Activated naive CD8-positive, alpha-beta T cell (primary cell): ENCODE measurements around the gene SBK2.

Source experiments
- H3K27ac Mint-ChIP-seq: one replicate; pipeline ENCODE4 v1.8.0; 2021; ENCODE audit warnings: mixed read lengths
- H3K27me3 Mint-ChIP-seq: one replicate; pipeline ENCODE4 v1.8.0; 2021; ENCODE audit warnings: mixed read lengths
- H3K36me3 Mint-ChIP-seq: one replicate; pipeline ENCODE4 v1.8.0; 2021; ENCODE audit warnings: mixed read lengths
- H3K4me1 Mint-ChIP-seq: one replicate; pipeline ENCODE4 v1.8.0; 2021; ENCODE audit warnings: low read depth, mixed read lengths
- H3K4me3 Mint-ChIP-seq: one replicate; pipeline ENCODE4 v1.8.0; 2021; ENCODE audit warnings: mild to moderate bottlenecking, mixed read lengths
- H3K9me3 Mint-ChIP-seq: one replicate; pipeline ENCODE4 v1.8.0; 2021; ENCODE audit warnings: low read depth, mixed read lengths

SBK2 gene

DNA sequence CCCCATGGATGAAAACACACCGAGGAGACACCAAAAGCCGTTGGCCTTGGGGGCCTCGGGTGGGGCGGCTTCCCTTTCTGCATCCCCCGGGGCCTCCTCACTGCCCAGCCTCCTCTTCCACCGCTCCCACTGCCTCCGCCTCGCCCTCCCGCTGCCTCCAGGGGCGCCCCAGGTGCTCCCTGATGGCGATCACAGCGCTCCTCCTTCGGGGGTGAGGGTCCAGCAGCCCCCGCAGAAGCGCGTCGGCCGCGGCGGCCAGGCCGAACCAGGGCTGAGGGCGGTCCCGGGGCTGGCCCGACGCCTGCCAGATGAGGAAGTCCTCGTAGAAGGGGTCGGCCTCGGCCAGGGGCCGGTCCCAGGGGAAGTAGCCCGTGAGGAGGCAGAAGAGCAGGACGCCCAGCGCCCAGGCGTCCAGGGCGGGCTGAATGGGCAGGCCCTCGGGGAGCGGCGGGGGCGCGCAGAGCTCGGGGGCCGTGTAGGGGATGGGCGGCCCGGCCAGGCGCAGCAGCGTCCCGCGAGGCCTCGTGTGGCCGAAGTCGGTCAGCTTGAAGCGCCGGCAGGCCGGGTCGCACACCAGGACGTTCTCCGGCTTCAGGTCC lies 7.2 kb downstream of the SBK2 start:
- no peak overlapping the region for H3K27ac Mint-ChIP-seq
- H3K27me3 Mint-ChIP-seq: peaks cover 1% of the 10 kb centered on the region
- no peaks in the 10 kb centered on the region for H3K36me3 Mint-ChIP-seq
- H3K4me1 Mint-ChIP-seq: no peaks in the 10 kb centered on the region
- H3K4me3 Mint-ChIP-seq: no peak overlapping the region
- no peaks in the 10 kb centered on the region for H3K9me3 Mint-ChIP-seq

DNA sequence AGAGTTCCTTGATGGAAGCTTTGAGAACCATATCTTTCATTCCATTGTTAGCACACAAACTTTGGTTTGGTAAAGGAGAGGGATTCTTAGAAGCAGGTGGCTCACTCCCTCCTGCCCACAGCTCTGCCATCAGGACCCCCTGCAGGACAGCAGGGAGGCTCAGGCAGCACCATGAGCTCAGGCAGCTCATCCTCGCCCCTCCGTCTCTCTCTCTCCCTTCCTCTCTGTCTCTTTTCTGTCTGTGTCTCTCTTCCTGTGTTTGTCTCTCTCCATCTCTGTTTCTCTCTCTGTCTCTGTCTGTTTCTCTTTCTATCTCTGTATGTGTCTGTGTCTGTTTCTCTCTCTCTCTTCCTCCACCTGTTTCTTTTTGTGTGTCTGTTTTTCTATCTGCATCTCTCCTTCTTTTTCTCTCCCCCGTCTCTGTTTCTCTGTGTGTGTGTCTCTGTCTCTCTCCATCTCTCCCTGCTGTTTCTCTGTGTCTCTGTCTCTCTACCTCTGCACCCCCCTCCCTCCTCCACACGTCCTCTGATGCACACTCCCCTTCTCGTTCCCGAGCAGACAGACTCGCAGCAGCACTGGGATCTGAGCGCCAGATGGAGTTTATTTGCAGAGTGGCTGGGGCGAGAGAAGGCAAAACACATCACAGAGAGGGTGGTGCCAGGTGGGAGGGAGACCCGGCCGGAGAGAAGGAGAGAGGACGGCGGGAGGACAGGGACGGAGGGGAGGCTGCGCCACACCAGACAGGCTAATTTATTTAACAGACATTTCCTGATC lies 8.7 kb downstream of the SBK2 start:
- Mint-ChIP-seq H3K27me3 (peaks cover 4% of the 10 kb centered on the region), H3K4me3 (no peak overlapping the region), H3K36me3 (no peaks in the 10 kb centered on the region), H3K9me3 (no peaks in the 10 kb centered on the region), H3K4me1 (no peaks in the 10 kb centered on the region), H3K27ac (no peak overlapping the region)

DNA sequence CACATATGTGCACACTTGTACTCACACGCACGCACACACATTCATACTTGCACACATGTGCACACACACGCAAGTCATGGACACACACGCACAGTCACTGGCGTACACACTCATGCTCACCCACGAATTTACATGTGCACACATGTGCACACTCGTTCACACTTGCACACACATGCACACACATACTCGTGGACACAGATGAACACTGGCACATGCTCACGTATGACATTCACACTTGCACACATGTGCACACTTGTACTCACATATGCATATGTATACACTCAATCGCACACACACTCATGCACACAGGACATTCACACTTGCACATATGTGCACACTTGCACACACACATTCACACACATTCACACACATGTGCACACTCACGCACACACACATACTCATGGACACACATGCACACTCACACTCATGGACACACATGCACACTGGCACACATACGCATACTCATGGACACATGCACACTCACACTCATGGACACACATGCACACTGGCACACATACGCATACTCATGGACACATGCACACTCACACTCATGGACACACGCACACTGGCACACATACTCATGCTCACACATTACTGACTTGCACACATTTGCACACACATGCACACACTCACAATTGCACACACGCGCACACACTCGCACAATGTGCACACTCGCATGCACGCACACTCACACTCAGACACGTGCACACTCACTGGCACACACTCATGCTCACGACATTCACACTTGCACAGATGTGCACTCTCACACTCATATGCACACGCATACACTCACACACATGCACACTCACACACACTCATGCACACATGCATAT lies 9.5 kb downstream of the SBK2 start:
- Mint-ChIP-seq H3K4me3 (no peak overlapping the region), H3K4me1 (no peaks in the 10 kb centered on the region), H3K36me3 (no peaks in the 10 kb centered on the region), H3K27me3 (peaks cover 4% of the 10 kb centered on the region), H3K27ac (no peak overlapping the region), H3K9me3 (no peaks in the 10 kb centered on the region)

DNA sequence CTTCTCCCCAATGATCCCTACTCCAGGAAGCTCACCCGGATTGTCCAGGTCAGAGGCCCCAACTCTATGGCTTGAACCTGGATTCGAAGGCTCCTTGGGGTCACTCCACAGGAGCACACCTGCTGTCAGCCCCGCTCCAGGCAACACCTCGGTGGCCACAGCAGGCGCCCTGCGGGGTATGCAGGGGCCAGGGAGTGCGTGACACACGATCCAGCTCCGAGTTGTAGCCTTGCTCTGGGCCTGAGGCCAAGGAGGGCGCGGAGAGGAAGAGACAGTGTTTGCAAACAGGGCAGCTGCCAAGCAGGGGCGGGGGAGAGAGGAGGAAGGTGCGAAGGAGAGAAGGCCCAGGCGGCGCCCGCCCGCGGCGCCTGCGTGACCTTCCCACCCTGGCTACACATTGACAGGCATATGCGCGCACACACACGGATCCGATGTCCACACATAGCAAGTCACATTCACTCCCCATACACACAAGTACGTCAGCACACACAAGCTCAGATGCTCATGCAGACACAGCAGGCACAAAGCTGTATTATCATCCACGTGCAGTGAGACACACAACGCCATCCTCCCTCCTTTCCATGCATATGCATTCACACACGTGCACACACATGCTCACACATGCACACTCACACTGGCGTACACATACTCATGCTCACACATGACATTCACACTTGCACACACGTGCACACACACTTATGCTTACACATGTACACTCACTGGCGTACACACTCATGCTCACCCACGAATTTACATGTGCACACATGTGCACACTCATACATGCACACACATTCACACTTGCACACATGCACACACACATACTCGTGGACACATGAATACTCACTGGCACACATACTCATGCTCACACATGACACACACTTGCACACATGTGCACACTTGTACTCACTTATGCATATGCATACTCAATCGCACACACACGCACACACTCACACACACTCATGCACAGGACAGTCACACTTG lies 10.4 kb downstream of the SBK2 start:
- no peak overlapping the region for H3K27ac Mint-ChIP-seq
- no peaks in the 10 kb centered on the region for H3K9me3 Mint-ChIP-seq
- H3K4me1 Mint-ChIP-seq: no peaks in the 10 kb centered on the region
- no peaks in the 10 kb centered on the region for H3K36me3 Mint-ChIP-seq
- no peak overlapping the region for H3K4me3 Mint-ChIP-seq
- H3K27me3 Mint-ChIP-seq: peaks cover 4% of the 10 kb centered on the region

- Mint-ChIP-seq H3K9me3 (no peaks in the 10 kb centered on the region), H3K4me1 (no peaks in the 10 kb centered on the region), H3K27me3 (peaks cover 4% of the 10 kb centered on the region), H3K4me3 (no peak overlapping the region), H3K27ac (no peak overlapping the region), H3K36me3 (no peaks in the 10 kb centered on the region)
Observed at GRCh38 chr19:55525289-55526101, 11.4 kb downstream of the SBK2 start.

- H3K4me1 Mint-ChIP-seq: peaks cover 2% of the 10 kb centered on the region
- no peaks in the 10 kb centered on the region for H3K36me3 Mint-ChIP-seq
- no peaks in the 10 kb centered on the region for H3K9me3 Mint-ChIP-seq
- no peak overlapping the region for H3K27ac Mint-ChIP-seq
- H3K4me3 Mint-ChIP-seq: no peak overlapping the region
- H3K27me3 Mint-ChIP-seq: peaks cover 4% of the 10 kb centered on the region
Observed at GRCh38 chr19:55520691-55521292, 16.1 kb downstream of the SBK2 start.

DNA sequence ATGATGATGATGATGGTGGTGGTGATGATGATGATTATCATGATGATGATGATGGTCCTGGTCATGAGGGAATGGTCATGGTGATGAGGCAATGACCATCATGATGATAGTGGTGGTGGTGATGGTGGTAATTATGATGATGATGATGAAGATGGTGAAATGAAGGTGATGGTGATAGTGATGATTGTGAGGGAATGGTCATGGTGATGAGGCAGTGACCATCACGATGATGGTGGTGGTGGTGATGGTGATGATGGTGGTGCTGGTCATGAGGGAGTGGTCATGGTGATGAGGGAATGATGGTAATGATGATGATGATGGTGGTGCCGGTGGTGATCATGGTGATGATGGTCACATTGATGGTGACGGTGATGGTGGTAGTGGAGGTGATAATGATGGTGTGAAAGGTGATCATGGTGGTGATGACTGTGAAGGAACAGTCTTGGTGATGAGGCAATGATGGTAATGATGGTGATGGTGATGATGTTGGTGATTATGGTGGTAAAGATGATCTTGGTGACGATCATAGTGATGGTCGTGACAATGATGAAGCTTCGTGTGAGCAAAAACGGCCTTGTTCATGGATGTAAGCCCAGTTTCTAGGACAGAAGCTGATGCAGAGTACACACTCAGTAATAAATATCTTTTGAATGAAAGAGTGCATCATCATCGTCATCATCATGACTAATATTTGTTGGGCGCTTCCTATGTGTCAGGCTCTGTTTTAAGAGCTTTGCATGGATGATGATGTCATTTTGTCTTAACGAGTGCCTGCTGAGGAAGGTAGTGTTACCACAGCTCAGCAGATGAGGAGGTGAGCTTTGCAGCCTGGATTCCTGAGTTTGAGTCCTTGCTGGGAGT lies 17.3 kb downstream of the SBK2 start:
- no peak overlapping the region for H3K27ac Mint-ChIP-seq
- H3K4me3 Mint-ChIP-seq: no peak overlapping the region
- peaks cover 2% of the 10 kb centered on the region for H3K4me1 Mint-ChIP-seq
- H3K9me3 Mint-ChIP-seq: no peaks in the 10 kb centered on the region
- H3K27me3 Mint-ChIP-seq: peaks cover 2% of the 10 kb centered on the region
- no peaks in the 10 kb centered on the region for H3K36me3 Mint-ChIP-seq

- Mint-ChIP-seq H3K4me1 (peaks cover 2% of the 10 kb centered on the region), H3K27me3 (no peaks in the 10 kb centered on the region), H3K36me3 (no peaks in the 10 kb centered on the region), H3K9me3 (no peaks in the 10 kb centered on the region), H3K4me3 (peak overlapping the region; percentile 82), H3K27ac (peak overlapping the region; percentile 38)
Observed at GRCh38 chr19:55516878-55517620, 19.9 kb downstream of the SBK2 start.

DNA sequence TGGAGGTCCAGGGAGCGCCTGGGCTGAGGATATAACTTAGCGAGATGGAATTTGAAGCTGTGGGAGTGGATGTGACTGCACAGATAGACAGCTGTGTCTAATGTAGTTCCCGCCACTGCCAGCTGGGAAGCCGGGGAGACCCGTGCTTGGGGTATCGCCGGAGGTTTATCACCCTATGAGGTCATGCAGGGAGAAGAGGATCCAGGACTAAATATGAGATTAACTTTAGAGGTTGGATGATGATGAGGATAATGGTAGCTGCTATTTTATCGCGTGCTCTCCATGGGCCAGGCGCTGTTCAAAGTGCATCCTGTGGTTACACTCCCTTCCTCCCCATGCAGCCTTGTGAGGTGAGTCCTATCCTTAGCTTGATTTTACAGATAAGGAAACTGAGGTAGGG lies 28.8 kb downstream of the SBK2 start:
- no peaks in the 10 kb centered on the region for H3K36me3 Mint-ChIP-seq
- peaks cover 3% of the 10 kb centered on the region for H3K27me3 Mint-ChIP-seq
- H3K4me1 Mint-ChIP-seq: peaks cover 6% of the 10 kb centered on the region
- no peaks in the 10 kb centered on the region for H3K9me3 Mint-ChIP-seq
- H3K27ac Mint-ChIP-seq: no peak overlapping the region
- no peak overlapping the region for H3K4me3 Mint-ChIP-seq

- Mint-ChIP-seq H3K36me3 (no peaks in the 10 kb centered on the region), H3K9me3 (no peaks in the 10 kb centered on the region), H3K4me3 (no peak overlapping the region), H3K27me3 (no peaks in the 10 kb centered on the region), H3K27ac (no peak overlapping the region), H3K4me1 (peaks cover 15% of the 10 kb centered on the region)
Observed at GRCh38 chr19:55504981-55505380, 32.0 kb downstream of the SBK2 start.

DNA sequence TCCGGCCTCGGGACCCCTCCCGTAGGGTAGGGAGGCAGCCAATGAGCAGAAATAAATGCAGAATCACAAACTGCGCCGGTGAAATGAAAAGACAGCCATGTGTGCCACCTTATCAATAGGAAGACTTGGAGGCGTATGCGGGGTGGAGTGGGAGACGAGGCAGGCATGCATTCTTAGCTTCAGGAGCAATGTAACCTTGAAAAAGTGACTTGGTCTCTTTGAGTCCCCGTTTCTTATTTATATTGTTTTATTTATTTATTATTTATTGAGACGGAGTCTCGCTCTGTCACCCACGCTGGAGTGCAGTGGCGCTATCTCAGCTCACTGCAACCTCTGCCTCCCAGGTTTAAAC lies 32.7 kb downstream of the SBK2 start:
- Mint-ChIP-seq H3K36me3 (no peaks in the 10 kb centered on the region), H3K27ac (no peak overlapping the region), H3K4me3 (peak overlapping the region; percentile 84), H3K27me3 (no peaks in the 10 kb centered on the region), H3K9me3 (no peaks in the 10 kb centered on the region), H3K4me1 (peaks cover 15% of the 10 kb centered on the region)

GRCh38 chr19:55503502-55504251 lies 33.3 kb downstream of the SBK2 start:
- H3K27ac Mint-ChIP-seq: peak overlapping the region; percentile 82
- peaks cover 15% of the 10 kb centered on the region for H3K4me1 Mint-ChIP-seq
- H3K9me3 Mint-ChIP-seq: no peaks in the 10 kb centered on the region
- no peaks in the 10 kb centered on the region for H3K36me3 Mint-ChIP-seq
- H3K27me3 Mint-ChIP-seq: no peaks in the 10 kb centered on the region
- H3K4me3 Mint-ChIP-seq: peak overlapping the region; percentile 84
